K562 (cell line): ENCODE data around the gene NR2C2AP. TPM values are rescaled to one million over a fixed set of nuclear protein-coding genes. Genes with fewer than 3 reads are reported as not detected.

Experiments used
- ATAC-seq: fragments of 200-7000 bp; cut with Tn5 transposase; 3 replicates; pipeline ENCODE4 v1.9.1; 2020; ENCODE audit warnings: moderate library complexity
- BruUV-seq: library from RNA; stranded (reverse); fragments of 400-500 nt; replicated peaks from 2 replicates; lab custom pipeline; 2021; lab: Mats Ljungman, UMichigan
- CTCF ChIA-PET: fragments of 300-600 bp; formaldehyde crosslinking; extraction: SDS; loops from one replicate; lab custom pipeline; 2021; ENCODE audit warnings: low intra/inter-chr PET ratio; lab: Yijun Ruan, JAX
- POLR2A ChIA-PET: fragments of 300-600, 350-650 bp; sonication (Branson Sonifier 250); formaldehyde crosslinking; extraction: SDS; loops from one replicate; lab custom pipeline; 2021; ENCODE audit warnings: antibody characterized with exemption, inconsistent platforms; lab: Yijun Ruan, JAX
- DNase-seq, 4 experiments: peaks; one replicate each; pipeline versions ENCODE4 v3.0.0 to v3.0.0-alpha.2; 2011 to 2018; ENCODE audit warnings: low spot score in 3 of 4, mixed read lengths in 3 of 4; ENCODE audit errors: extremely low read depth in 1 of 4
- FAIRE-seq: peaks from 2 replicates; lab custom pipeline; 2011; peaks lifted over from hg19 to GRCh38; lab: Jason Lieb, UNC
- H2AFZ ChIP-seq: 2 replicates; pipeline ENCODE4 v1.6.0; 2011; ENCODE audit warnings: low read depth, low read length, control low read depth, inconsistent platforms
- H3K27ac ChIP-seq: fragments of 200-600 bp; 3 replicates; pipeline ENCODE4 v1.8.0; 2011; ENCODE audit warnings: low read depth, mild to moderate bottlenecking, control low read depth, inconsistent platforms, low read length, moderate library complexity, mixed read lengths; ENCODE audit errors: extremely low read depth
- H3K27me3 ChIP-seq, 2 experiments: fragments of 300-600 bp in 1 of 2; 2 replicates in 1 of 2; 3 replicates in 1 of 2; pipeline versions ENCODE4 v1.6.0 to v1.8.0; 2011; ENCODE audit warnings: inconsistent platforms in 2 of 2, low read length in 2 of 2, mild to moderate bottlenecking in 1 of 2, mixed read lengths in 1 of 2, moderate library complexity in 1 of 2; ENCODE audit not compliant: control insufficient read depth in 2 of 2, insufficient read depth in 2 of 2
- H3K36me3 ChIP-seq: fragments of 300-600 bp; 3 replicates; pipeline ENCODE4 v1.8.0; 2011; ENCODE audit warnings: mild to moderate bottlenecking, low read length, inconsistent platforms; ENCODE audit not compliant: control insufficient read depth, insufficient read depth
- H3K4me1 ChIP-seq, 2 experiments: fragments of 200-600 bp in 1 of 2; replicated peaks in 1 of 2; 2 replicates in 1 of 2; 3 replicates in 1 of 2; pipeline versions ENCODE4 v1.5.1 to v1.8.0; 2011; ENCODE audit warnings: inconsistent platforms in 2 of 2, low read length in 2 of 2, mild to moderate bottlenecking in 1 of 2, mixed read lengths in 1 of 2, moderate library complexity in 1 of 2; ENCODE audit not compliant: control insufficient read depth in 2 of 2, insufficient read depth in 2 of 2
- H3K4me2 ChIP-seq: 2 replicates; pipeline ENCODE4 v1.6.1; 2011; ENCODE audit warnings: low read length, control low read depth, inconsistent platforms, mixed read lengths; ENCODE audit not compliant: insufficient read depth
- H3K4me3 ChIP-seq: fragments of 200-600 bp; sonication (generic), shearing (Covaris generic); 2 replicates; pipeline ENCODE4 v1.5.1; 2016; ENCODE audit warnings: control low read depth, inconsistent platforms
- H3K79me2 ChIP-seq: fragments of 200-600 bp; 3 replicates; pipeline ENCODE4 v1.8.0; 2011; ENCODE audit warnings: low read length, inconsistent platforms; ENCODE audit not compliant: control insufficient read depth, insufficient read depth
- H3K9ac ChIP-seq, 2 experiments: 2 replicates each; pipeline versions ENCODE4 v1.6.0 to v1.6.1; 2011; ENCODE audit warnings: low read depth in 2 of 2, low read length in 2 of 2, control low read depth in 1 of 2, inconsistent platforms in 1 of 2, mild to moderate bottlenecking in 1 of 2, mixed read lengths in 1 of 2; ENCODE audit not compliant: insufficient read depth in 1 of 2
- H3K9me1 ChIP-seq: one replicate; pipeline ENCODE4 v1.6.0; 2011; ENCODE audit warnings: inconsistent platforms, mild to moderate bottlenecking, low read length, moderate library complexity; ENCODE audit not compliant: control insufficient read depth, insufficient read depth
- H3K9me3 ChIP-seq: replicated peaks from 2 replicates; pipeline ENCODE4 v1.5.1; 2011; ENCODE audit warnings: low read depth, low read length, inconsistent platforms; ENCODE audit not compliant: control insufficient read depth, insufficient read depth
- H4K20me1 ChIP-seq: replicated peaks from 2 replicates; pipeline ENCODE4 v1.6.1; 2011; ENCODE audit warnings: low read length, inconsistent platforms, mixed read lengths; ENCODE audit not compliant: control insufficient read depth, insufficient read depth
- ARID1B ChIP-seq: fragments of 450-650 bp; IDR thresholded peaks from 2 replicates; pipeline ENCODE4 v1.6.1; 2016; ENCODE audit warnings: antibody characterized with exemption, mild to moderate bottlenecking, inconsistent platforms
- ATF1 ChIP-seq, 2 experiments: fragments of 450-650 bp in 1 of 2; IDR thresholded peaks; 2 replicates each; pipeline ENCODE4 v1.6.1; 2016; ENCODE audit warnings: missing compliant biosample characterization in 1 of 2, missing genetic modification characterization in 1 of 2
- BDP1 ChIP-seq: IDR thresholded peaks from 3 replicates; pipeline ENCODE4 v1.6.1; 2011; ENCODE audit not compliant: insufficient read length, insufficient read depth
- FOXJ2 ChIP-seq: fragments of 200-800 bp; sonication (Bioruptor generic); IDR thresholded peaks from 2 replicates; pipeline ENCODE4 v1.6.1; 2016; ENCODE audit warnings: missing genetic modification characterization, missing compliant biosample characterization
- GTF2B ChIP-seq: IDR thresholded peaks from 2 replicates; pipeline ENCODE4 v1.6.1; 2011; ENCODE audit not compliant: insufficient read length; ENCODE audit errors: extremely low read depth
- KDM1A ChIP-seq, 2 experiments: fragments of 450-650 bp; IDR thresholded peaks; 2 replicates each; pipeline ENCODE4 v1.6.1; 2016; ENCODE audit warnings: mild to moderate bottlenecking in 2 of 2
- KDM5B ChIP-seq: fragments of 200-600 bp; sonication (generic); IDR thresholded peaks from 2 replicates; pipeline ENCODE4 v1.6.1; 2012; ENCODE audit warnings: low read depth, mild to moderate bottlenecking, moderate library complexity, low read length, control low read depth, inconsistent platforms; ENCODE audit not compliant: insufficient replicate concordance
- MLLT1 ChIP-seq, 2 experiments: fragments of 450-650 bp; IDR thresholded peaks; 2 replicates each; pipeline ENCODE4 v1.6.1; 2016
- PURB ChIP-seq: sonication (generic); formaldehyde crosslinking; IDR thresholded peaks from 2 replicates; pipeline ENCODE4 v1.9.0; 2021; ENCODE audit warnings: low read depth, mild to moderate bottlenecking, missing genetic modification reagents
- RBM25 ChIP-seq: fragments of 200-400 bp; formaldehyde crosslinking; IDR thresholded peaks from 2 replicates; pipeline ENCODE4 v1.6.1; 2018; ENCODE audit warnings: low read length, low read depth, moderate library complexity; ENCODE audit not compliant: severe bottlenecking
- SMAD3 ChIP-seq: fragments of 450-650 bp; formaldehyde crosslinking; conservative IDR thresholded peaks from 2 replicates; pipeline ENCODE4 v1.4.0; 2020; ENCODE audit warnings: mild to moderate bottlenecking
- ZKSCAN3 ChIP-seq: fragments of 250-450 bp; sonication (Bioruptor Pico); IDR thresholded peaks from 2 replicates; pipeline ENCODE4 v1.4.0; 2020
- ZNF280B ChIP-seq: fragments of 250-450 bp; sonication (Bioruptor Pico); IDR thresholded peaks from 2 replicates; pipeline ENCODE4 v1.5.1; 2021; ENCODE audit warnings: mild to moderate bottlenecking
- ZNF436 ChIP-seq: fragments of 250-450, 450-650 bp; sonication (Bioruptor Pico); formaldehyde crosslinking; IDR thresholded peaks from 2 replicates; pipeline ENCODE4 v1.7.0; 2020; ENCODE audit warnings: mild to moderate bottlenecking
- ZNF77 ChIP-seq: fragments of 250-450 bp; sonication (Bioruptor Pico); IDR thresholded peaks from 2 replicates; pipeline ENCODE4 v1.5.0; 2020
- ZSCAN32 ChIP-seq: fragments of 450-650 bp; formaldehyde crosslinking; IDR thresholded peaks from 2 replicates; pipeline ENCODE4 v1.4.0; 2020; ENCODE audit warnings: mild to moderate bottlenecking, moderate library complexity
- ZZZ3 ChIP-seq: fragments of 450-650 bp; IDR thresholded peaks from 2 replicates; pipeline ENCODE4 v1.6.1; 2016; ENCODE audit warnings: antibody characterized with exemption, mild to moderate bottlenecking, moderate library complexity
- WGBS: fragments of 100-300 bp; shearing (Covaris generic); methylation state at CpG from one replicate; pipeline ENCODE4 v1.1.6; 2016; ENCODE audit warnings: low coverage, mixed read lengths; ENCODE audit not compliant: insufficient coverage; ENCODE audit errors: missing lambda C conversion rate; 5-methylcytosine and 5-hydroxymethylcytosine counted together
- in situ Hi-C: fragments of 300-500 bp; cut with MboI; formaldehyde crosslinking; loops from 4 replicates; pipeline ENCODE4 v1.15.0; 2018; ENCODE audit warnings: inconsistent platforms, mixed read lengths
- intact Hi-C: fragments of 100-400 bp; cut with micrococcal nuclease; formaldehyde crosslinking; loops from 2 replicates; pipeline ENCODE4 v1.14.2; 2022
- polyA plus RNA-seq, 8 experiments: library from polyadenylated mRNA; depleted of rRNA in 4 of 8; stranded (reverse) in 5 of 8; unstranded in 3 of 8; fragments of >200 nt; fragmentation: Nextera tagmentation in 2 of 8; fragmentation: Illumina TruSeq in 1 of 8; extraction: Ambion mirVana in 2 of 8; extraction: Trizol in 1 of 8; gene quantifications; 2 replicates each; pipeline versions ENCODE4 v1.2.1 to v1.2.3, GENCODE V29; 2011 to 2014; ENCODE audit warnings: inconsistent platforms in 1 of 8, missing spikeins in 1 of 8
- total RNA-seq, 7 experiments: library from RNA; depleted of rRNA in 6 of 7; stranded (reverse); fragments of >200 nt in 6 of 7; fragmentation: Illumina TruSeq in 2 of 7; extraction: Trizol in 2 of 7; gene quantifications; 2 replicates each; pipeline versions ENCODE4 v1.2.1 to v1.2.3, GENCODE V29; 2011 to 2021; ENCODE audit warnings: low replicate concordance in 1 of 7

NR2C2AP gene
- total and polyA plus RNA-seq, 9 of the 15 experiments (the other 6 are each of a cell fraction or from before 2014, with no cell fraction given), result 23.7 to 77.4 (median 32.4) TPM

GRCh38 chr19:19223636-19224035 lies 20.4 kb upstream of the NR2C2AP start:
- Histone ChIP-seq H3K4me1 (peaks cover 3 to 29% of the 10 kb centered on the region in 2 experiments; a peak in 4 of 5 replicates), H3K9me3 (no peaks in the 10 kb centered on the region), H3K9ac (no peak overlapping the region), H3K36me3 (no peaks in the 10 kb centered on the region), H4K20me1 (peaks cover 4% of the 10 kb centered on the region; the same call in 1 of the 2 replicates), H3K27ac (no peak overlapping the region), H3K4me3 (no peak overlapping the region), H3K27me3 (peaks cover 10 to 42% of the 10 kb centered on the region in 2 experiments; a peak in 3 of 5 replicates), H3K79me2 (no peaks in the 10 kb centered on the region), H2AFZ (no peak overlapping the region), H3K9me1 (no peaks in the 10 kb centered on the region), H3K4me2 (no peak overlapping the region)
- 33% methylated on average over 6 of the region's 6 CpGs for WGBS
- ChIA-PET CTCF (interaction anchor here (2.2 kb wide), 1 partner anchor 78 kb away, joined by 12 read pairs; no protein-coding TSS in a partner anchor), POLR2A (no interaction called here)
- intact Hi-C loops (no loop called here), in situ Hi-C loops (no loop called here)
- DNase-seq, result no peak
- BruUV-seq, result no TSS peak
- ATAC-seq, result no peak
- no peak for FAIRE-seq
- TF ChIP-seq ZKSCAN3 (CRISPR knock-in tag) (no peak), KDM1A (IDR thresholded peaks at IDR 0.05) (peak; percentile 41 to 73; a peak in 2 of 4 replicates), ZNF280B (CRISPR knock-in tag) (no peak), RBM25 (peak; percentile 63), BDP1 (no peak), GTF2B (no peak), SMAD3 (CRISPR knock-in tag) (no peak), FOXJ2 (tag) (no peak), ZNF436 (CRISPR knock-in tag) (no peak), ATF1 (CRISPR knock-in tag; IDR thresholded peaks at IDR 0.05) (no peak), ATF1 (tag; IDR thresholded peaks at IDR 0.05) (no peak), ZNF77 (CRISPR knock-in tag) (no peak), ARID1B (no peak), PURB (CRISPR knock-in tag) (no peak), ZSCAN32 (CRISPR knock-in tag) (no peak), ZZZ3 (no peak), KDM5B (no peak), MLLT1 (IDR thresholded peaks at IDR 0.05) (no peak)
